ENCODE data around the gene GULP1.

DNA sequence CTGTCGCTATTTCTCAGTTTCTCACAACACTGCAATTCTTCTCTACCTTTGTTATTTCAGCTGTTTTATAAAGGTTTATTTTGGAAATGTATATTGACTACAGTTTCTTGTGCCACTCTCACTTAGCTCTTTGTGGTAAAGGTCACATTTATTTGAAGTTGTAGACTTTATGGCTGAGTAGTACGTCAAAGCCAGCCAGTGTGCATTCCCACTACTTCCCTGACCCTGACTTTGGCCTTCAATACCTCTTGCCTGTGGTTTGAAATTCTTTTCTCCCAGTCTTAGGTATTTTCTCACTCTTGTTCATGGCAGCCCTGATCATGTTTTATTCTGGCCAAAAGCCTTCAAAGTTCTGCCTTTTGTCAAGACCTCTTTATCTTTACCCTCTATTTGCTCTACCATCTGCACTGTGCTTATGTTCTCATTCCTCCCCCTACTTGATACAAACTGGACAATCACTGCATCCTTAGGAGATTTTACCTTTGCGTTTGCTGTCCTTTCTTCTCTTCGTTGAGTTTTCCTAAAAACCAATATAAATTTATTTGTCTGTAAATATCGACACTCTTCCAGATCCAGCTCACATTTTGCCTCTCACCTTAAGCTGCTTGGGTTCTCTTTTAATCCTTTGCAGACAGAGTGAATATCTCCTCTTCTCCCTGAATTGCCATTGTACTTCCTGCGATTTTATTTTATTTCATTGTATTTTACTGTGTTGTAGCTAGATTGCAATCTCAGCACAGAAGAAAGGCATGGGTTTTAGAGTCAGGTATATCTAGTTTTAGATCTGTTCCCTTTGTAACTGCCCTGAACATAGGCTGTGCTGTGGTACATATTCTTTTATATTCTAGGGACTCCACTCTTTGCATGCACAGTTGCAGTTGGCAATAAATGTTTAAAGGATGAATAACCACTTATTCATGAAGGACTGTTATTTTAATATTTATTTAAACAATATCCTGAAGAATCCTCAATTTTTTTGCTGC is 31.2 kb downstream of the GULP1 start:
- TF ChIP-seq, protein P1, sequence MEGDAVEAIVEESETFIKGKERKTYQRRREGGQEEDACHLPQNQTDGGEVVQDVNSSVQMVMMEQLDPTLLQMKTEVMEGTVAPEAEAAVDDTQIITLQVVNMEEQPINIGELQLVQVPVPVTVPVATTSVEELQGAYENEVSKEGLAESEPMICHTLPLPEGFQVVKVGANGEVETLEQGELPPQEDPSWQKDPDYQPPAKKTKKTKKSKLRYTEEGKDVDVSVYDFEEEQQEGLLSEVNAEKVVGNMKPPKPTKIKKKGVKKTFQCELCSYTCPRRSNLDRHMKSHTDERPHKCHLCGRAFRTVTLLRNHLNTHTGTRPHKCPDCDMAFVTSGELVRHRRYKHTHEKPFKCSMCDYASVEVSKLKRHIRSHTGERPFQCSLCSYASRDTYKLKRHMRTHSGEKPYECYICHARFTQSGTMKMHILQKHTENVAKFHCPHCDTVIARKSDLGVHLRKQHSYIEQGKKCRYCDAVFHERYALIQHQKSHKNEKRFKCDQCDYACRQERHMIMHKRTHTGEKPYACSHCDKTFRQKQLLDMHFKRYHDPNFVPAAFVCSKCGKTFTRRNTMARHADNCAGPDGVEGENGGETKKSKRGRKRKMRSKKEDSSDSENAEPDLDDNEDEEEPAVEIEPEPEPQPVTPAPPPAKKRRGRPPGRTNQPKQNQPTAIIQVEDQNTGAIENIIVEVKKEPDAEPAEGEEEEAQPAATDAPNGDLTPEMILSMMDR (IDR thresholded peaks at IDR 0.05 in 8 of 11, conservative IDR thresholded peaks at IDR 0.05 in 3 of 11): no peak
- no peak for TF ChIP-seq POLR2AphosphoS5 (IDR thresholded peaks at IDR 0.05)

Data from spleen (tissue), 7 donors.